PC-9 (cell line): ENCODE measurements around the gene ACACB. TPM values are rescaled to one million over a fixed set of nuclear protein-coding genes. Genes with fewer than 3 reads are reported as not detected.

Experiments
- BruUV-seq: library from RNA; stranded (reverse); fragments of 400-500 nt; replicated peaks from 2 replicates; lab custom pipeline; 2021; lab: Mats Ljungman, UMichigan
- CTCF ChIA-PET: fragments of 300-600 bp; sonication (Branson Sonifier 250); formaldehyde crosslinking; loops from one replicate; lab custom pipeline; 2022; ENCODE audit warnings: antibody characterized with exemption; lab: Charles Lee
- POLR2A ChIA-PET: fragments of 300-600 bp; sonication (Branson Sonifier 250); formaldehyde crosslinking; loops from one replicate; lab custom pipeline; 2022; ENCODE audit warnings: antibody characterized with exemption; ENCODE audit not compliant: unreplicated experiment; lab: Charles Lee
- DNase-seq, 2 experiments: peaks; one replicate each; pipeline versions ENCODE4 v3.0.0 to v3.0.0-alpha.2; 2015 to 2022; ENCODE audit warnings: mixed read lengths in 1 of 2
- H2AFZ ChIP-seq: fragments of 200-600 bp; sonication (generic); 2 replicates; pipeline ENCODE4 v1.8.1; 2017; ENCODE audit warnings: antibody characterized with exemption
- H3F3A ChIP-seq: fragments of 200-600 bp; sonication (generic); 2 replicates; pipeline ENCODE4 v1.8.1; 2017; ENCODE audit warnings: antibody characterized with exemption, mild to moderate bottlenecking, low read depth; ENCODE audit not compliant: insufficient read depth
- H3K27ac ChIP-seq: fragments of 200-600 bp; sonication (generic); 2 replicates; pipeline ENCODE4 v1.6.1; 2016; ENCODE audit warnings: mixed run types
- H3K27me3 ChIP-seq: fragments of 200-600 bp; sonication (generic); 2 replicates; pipeline ENCODE4 v1.6.1; 2016; ENCODE audit warnings: low read depth, mixed run types; ENCODE audit not compliant: insufficient read depth
- H3K36me3 ChIP-seq: fragments of 200-600 bp; sonication (generic); 2 replicates; pipeline ENCODE4 v1.6.1; 2016; ENCODE audit warnings: low read depth, mixed run types
- H3K4me1 ChIP-seq: fragments of 200-600 bp; sonication (generic); replicated peaks from 2 replicates; pipeline ENCODE4 v1.6.1; 2016; ENCODE audit warnings: mixed run types; ENCODE audit not compliant: insufficient read depth
- H3K4me2 ChIP-seq: fragments of 200-600 bp; sonication (generic); 2 replicates; pipeline ENCODE4 v1.6.1; 2017; ENCODE audit warnings: mixed run types
- H3K4me3 ChIP-seq: fragments of 200-600 bp; sonication (generic); 2 replicates; pipeline ENCODE4 v1.6.1; 2016; ENCODE audit warnings: mixed run types
- H3K79me2 ChIP-seq: fragments of 200-600 bp; sonication (generic); 2 replicates; pipeline ENCODE4 v1.6.1; 2017; ENCODE audit warnings: low read depth, mixed run types
- H3K9me2 ChIP-seq: fragments of 200-600 bp; sonication (generic); 2 replicates; pipeline ENCODE4 v1.8.1; 2017; ENCODE audit warnings: mild to moderate bottlenecking; ENCODE audit not compliant: insufficient read depth
- H3K9me3 ChIP-seq: fragments of 200-600 bp; sonication (generic); 2 replicates; pipeline ENCODE4 v1.8.1; 2016; ENCODE audit warnings: low read depth; ENCODE audit not compliant: insufficient read depth
- H4K20me1 ChIP-seq: fragments of 200-600 bp; sonication (generic); 2 replicates; pipeline ENCODE4 v1.8.1; 2017; ENCODE audit not compliant: insufficient read depth
- EZH2 ChIP-seq: fragments of 200-600 bp; sonication (generic); IDR thresholded peaks from 2 replicates; pipeline ENCODE4 v1.8.0; 2017; ENCODE audit warnings: antibody characterized with exemption, low read depth
- intact Hi-C: fragments of 100-400 bp; cut with micrococcal nuclease; formaldehyde crosslinking; loops from one replicate; pipeline ENCODE4 v1.10.0; 2022; ENCODE audit not compliant: unreplicated experiment
- total RNA-seq: library from RNA; stranded (reverse); gene quantifications from 2 replicates; pipeline ENCODE4 v1.2.3, GENCODE V29; 2021
- TF ChIP-seq, protein P1 (sequence below): fragments of 200-600 bp; sonication (generic); conservative IDR thresholded peaks from 2 replicates; pipeline ENCODE4 v1.6.1; 2017; ENCODE audit warnings: mixed run types, antibody characterized with exemption, mild to moderate bottlenecking, moderate library complexity

The ACACB gene
- total RNA-seq, 1 experiment from 2014 or later = 13.8 TPM

DNA sequence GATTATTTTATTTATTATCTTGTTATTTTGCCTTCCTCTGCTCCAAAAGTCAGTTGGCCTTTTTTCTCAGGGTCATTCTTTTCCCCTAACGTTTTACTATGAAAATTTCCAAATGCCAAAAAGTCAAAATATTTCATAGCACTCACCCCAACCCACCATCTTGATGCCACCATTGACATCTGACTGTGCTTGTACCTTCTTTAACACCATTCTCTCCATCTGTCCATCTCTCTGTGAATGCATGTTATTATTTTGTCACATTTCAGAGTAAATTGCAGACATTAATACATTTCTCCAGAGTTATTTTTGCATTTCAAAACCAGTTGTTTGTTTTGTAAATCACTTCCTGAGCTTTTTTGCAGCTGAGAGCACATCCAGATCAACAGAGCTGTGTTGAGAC lies 154.1 kb downstream of the ACACB start:
- DNase-seq = no peak
- Histone ChIP-seq H3K9me2 (no peaks in the 10 kb centered on the region), H2AFZ (no peak overlapping the region), H4K20me1 (no peaks in the 10 kb centered on the region), H3K79me2 (no peaks in the 10 kb centered on the region), H3K4me1 (no peaks in the 10 kb centered on the region), H3F3A (no peaks in the 10 kb centered on the region), H3K4me3 (no peak overlapping the region), H3K27ac (no peak overlapping the region), H3K27me3 (peaks cover 15% of the 10 kb centered on the region), H3K4me2 (no peak overlapping the region), H3K36me3 (no peaks in the 10 kb centered on the region), H3K9me3 (no peaks in the 10 kb centered on the region)
- POLR2A ChIA-PET = no interaction called here
- intact Hi-C loops = no loop called here
- TF ChIP-seq, protein P1, sequence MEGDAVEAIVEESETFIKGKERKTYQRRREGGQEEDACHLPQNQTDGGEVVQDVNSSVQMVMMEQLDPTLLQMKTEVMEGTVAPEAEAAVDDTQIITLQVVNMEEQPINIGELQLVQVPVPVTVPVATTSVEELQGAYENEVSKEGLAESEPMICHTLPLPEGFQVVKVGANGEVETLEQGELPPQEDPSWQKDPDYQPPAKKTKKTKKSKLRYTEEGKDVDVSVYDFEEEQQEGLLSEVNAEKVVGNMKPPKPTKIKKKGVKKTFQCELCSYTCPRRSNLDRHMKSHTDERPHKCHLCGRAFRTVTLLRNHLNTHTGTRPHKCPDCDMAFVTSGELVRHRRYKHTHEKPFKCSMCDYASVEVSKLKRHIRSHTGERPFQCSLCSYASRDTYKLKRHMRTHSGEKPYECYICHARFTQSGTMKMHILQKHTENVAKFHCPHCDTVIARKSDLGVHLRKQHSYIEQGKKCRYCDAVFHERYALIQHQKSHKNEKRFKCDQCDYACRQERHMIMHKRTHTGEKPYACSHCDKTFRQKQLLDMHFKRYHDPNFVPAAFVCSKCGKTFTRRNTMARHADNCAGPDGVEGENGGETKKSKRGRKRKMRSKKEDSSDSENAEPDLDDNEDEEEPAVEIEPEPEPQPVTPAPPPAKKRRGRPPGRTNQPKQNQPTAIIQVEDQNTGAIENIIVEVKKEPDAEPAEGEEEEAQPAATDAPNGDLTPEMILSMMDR = no peak
- no peak for TF ChIP-seq EZH2
- BruUV-seq = no TSS peak
- CTCF ChIA-PET = no interaction called here

GRCh38 chr12:109271418-109271817 lies 155.0 kb downstream of the ACACB start:
- intact Hi-C loops = no loop called here
- Histone ChIP-seq H3K9me3 (no peaks in the 10 kb centered on the region), H3K4me1 (no peaks in the 10 kb centered on the region), H3F3A (no peaks in the 10 kb centered on the region), H3K79me2 (no peaks in the 10 kb centered on the region), H3K27me3 (peaks cover 18% of the 10 kb centered on the region), H3K4me3 (no peak overlapping the region), H2AFZ (no peak overlapping the region), H4K20me1 (no peaks in the 10 kb centered on the region), H3K36me3 (no peaks in the 10 kb centered on the region), H3K9me2 (no peaks in the 10 kb centered on the region), H3K27ac (no peak overlapping the region), H3K4me2 (no peak overlapping the region)
- POLR2A ChIA-PET = no interaction called here
- no TSS peak for BruUV-seq
- no peak for DNase-seq
- no peak for TF ChIP-seq EZH2
- TF ChIP-seq, protein P1 = no peak
- CTCF ChIA-PET = no interaction called here

- TF ChIP-seq EZH2 = no peak
- TF ChIP-seq, protein P1 = no peak
- intact Hi-C loops = no loop called here
- no peaks in the 10 kb centered on the region for H3K36me3 ChIP-seq
- CTCF ChIA-PET = interaction anchor here (0.5 kb wide), 1 partner anchor 10 kb away, joined by 3 read pairs; no protein-coding TSS in a partner anchor
- POLR2A ChIA-PET = no interaction called here
- no peaks in the 10 kb centered on the region for H3K9me2 ChIP-seq
- H3F3A ChIP-seq = no peaks in the 10 kb centered on the region
- no peaks in the 10 kb centered on the region for H3K9me3 ChIP-seq
- H3K79me2 ChIP-seq = no peaks in the 10 kb centered on the region
- H3K27ac ChIP-seq = no peak overlapping the region
- no peaks in the 10 kb centered on the region for H4K20me1 ChIP-seq
- H2AFZ ChIP-seq = no peak overlapping the region
- no peak overlapping the region for H3K4me2 ChIP-seq
- no TSS peak for BruUV-seq
- no peak for DNase-seq
- no peak overlapping the region for H3K4me3 ChIP-seq
- H3K27me3 ChIP-seq = peaks cover 18% of the 10 kb centered on the region
- no peaks in the 10 kb centered on the region for H3K4me1 ChIP-seq
Measured at GRCh38 chr12:109273354-109273753, 157.0 kb downstream of the ACACB start.
